ENCODE results near the gene WDR44.

DNA sequence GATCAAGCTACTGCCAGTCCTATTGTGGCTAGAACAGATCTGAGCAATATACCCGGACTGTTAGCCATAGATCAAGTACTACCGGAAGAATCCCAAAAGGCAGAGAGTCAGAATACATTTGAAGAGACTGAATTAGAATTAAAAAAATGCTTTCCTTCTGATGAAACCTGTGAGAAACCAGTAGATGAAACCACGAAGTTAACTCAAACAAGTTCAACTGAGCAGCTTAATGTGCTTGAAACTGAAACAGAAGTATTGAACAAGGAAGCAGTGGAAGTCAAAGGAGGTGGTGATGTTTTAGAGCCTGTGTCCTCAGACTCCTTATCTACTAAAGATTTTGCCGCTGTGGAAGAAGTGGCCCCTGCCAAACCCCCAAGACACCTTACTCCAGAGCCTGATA is 46.8 kb downstream of the WDR44 start:
- TF ChIP-seq, protein P1, sequence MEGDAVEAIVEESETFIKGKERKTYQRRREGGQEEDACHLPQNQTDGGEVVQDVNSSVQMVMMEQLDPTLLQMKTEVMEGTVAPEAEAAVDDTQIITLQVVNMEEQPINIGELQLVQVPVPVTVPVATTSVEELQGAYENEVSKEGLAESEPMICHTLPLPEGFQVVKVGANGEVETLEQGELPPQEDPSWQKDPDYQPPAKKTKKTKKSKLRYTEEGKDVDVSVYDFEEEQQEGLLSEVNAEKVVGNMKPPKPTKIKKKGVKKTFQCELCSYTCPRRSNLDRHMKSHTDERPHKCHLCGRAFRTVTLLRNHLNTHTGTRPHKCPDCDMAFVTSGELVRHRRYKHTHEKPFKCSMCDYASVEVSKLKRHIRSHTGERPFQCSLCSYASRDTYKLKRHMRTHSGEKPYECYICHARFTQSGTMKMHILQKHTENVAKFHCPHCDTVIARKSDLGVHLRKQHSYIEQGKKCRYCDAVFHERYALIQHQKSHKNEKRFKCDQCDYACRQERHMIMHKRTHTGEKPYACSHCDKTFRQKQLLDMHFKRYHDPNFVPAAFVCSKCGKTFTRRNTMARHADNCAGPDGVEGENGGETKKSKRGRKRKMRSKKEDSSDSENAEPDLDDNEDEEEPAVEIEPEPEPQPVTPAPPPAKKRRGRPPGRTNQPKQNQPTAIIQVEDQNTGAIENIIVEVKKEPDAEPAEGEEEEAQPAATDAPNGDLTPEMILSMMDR (IDR thresholded peaks at IDR 0.05) = no peak
- no peak for TF ChIP-seq EP300 (IDR thresholded peaks at IDR 0.05)
